DOHH2 (cell line): ENCODE data around the gene P2RY6.

ENCODE experiments used
- H3F3A ChIP-seq: fragments of 200-600 bp; sonication (generic), shearing (Covaris generic); 2 replicates; pipeline ENCODE4 v1.6.0; 2016; ENCODE audit warnings: antibody characterized with exemption, mild to moderate bottlenecking; ENCODE audit not compliant: control insufficient read depth, insufficient read depth
- H3K27ac ChIP-seq: fragments of 200-600 bp; sonication (generic); 2 replicates; pipeline ENCODE4 v1.5.1; 2014; ENCODE audit warnings: low read depth, mild to moderate bottlenecking, low read length, moderate library complexity
- H3K27me3 ChIP-seq: fragments of 200-600 bp; sonication (generic); 2 replicates; pipeline ENCODE4 v1.6.1; 2014; ENCODE audit warnings: mild to moderate bottlenecking, low read length, mixed read lengths; ENCODE audit not compliant: control insufficient read depth
- H3K36me3 ChIP-seq: fragments of 200-600 bp; sonication (generic); 2 replicates; pipeline ENCODE4 v1.6.1; 2014; ENCODE audit warnings: mild to moderate bottlenecking, low read length, moderate library complexity, mixed read lengths; ENCODE audit not compliant: control insufficient read depth
- H3K4me1 ChIP-seq: fragments of 200-600 bp; sonication (generic); 2 replicates; pipeline ENCODE4 v1.6.1; 2014; ENCODE audit warnings: mild to moderate bottlenecking, low read length, mixed read lengths; ENCODE audit not compliant: control insufficient read depth
- H3K4me2 ChIP-seq: fragments of 200-600 bp; sonication (generic); 2 replicates; pipeline ENCODE4 v1.6.0; 2014; ENCODE audit warnings: mild to moderate bottlenecking, low read length, moderate library complexity
- H3K4me3 ChIP-seq: fragments of 200-600 bp; sonication (generic); 2 replicates; pipeline ENCODE4 v1.5.1; 2014; ENCODE audit warnings: mild to moderate bottlenecking, low read length, mixed read lengths
- H3K79me2 ChIP-seq: fragments of 200-600 bp; sonication (generic); 2 replicates; pipeline ENCODE4 v1.6.1; 2014; ENCODE audit warnings: mild to moderate bottlenecking, low read length, mixed read lengths; ENCODE audit not compliant: control insufficient read depth
- H3K9me2 ChIP-seq: fragments of 200-600 bp; sonication (generic); replicated peaks from 2 replicates; pipeline ENCODE4 v1.6.1; 2014; ENCODE audit warnings: mild to moderate bottlenecking, low read length, mixed read lengths; ENCODE audit not compliant: control insufficient read depth
- H3K9me3 ChIP-seq: fragments of 200-600 bp; sonication (generic); 2 replicates; pipeline ENCODE4 v1.6.1; 2014; ENCODE audit warnings: antibody characterized with exemption, low read length, mixed read lengths; ENCODE audit not compliant: control insufficient read depth, insufficient read depth
- H4K20me1 ChIP-seq: fragments of 200-600 bp; sonication (generic); 2 replicates; pipeline ENCODE4 v1.6.0; 2014; ENCODE audit warnings: low read depth, mild to moderate bottlenecking, antibody characterized with exemption, low read length, moderate library complexity; ENCODE audit not compliant: control insufficient read depth, insufficient read depth
- CTCF ChIP-seq: fragments of 200-600 bp; sonication (generic); IDR thresholded peaks from one replicate; pipeline ENCODE4 v1.5.1; 2014; ENCODE audit warnings: antibody characterized with exemption, mild to moderate bottlenecking, low read depth, low read length; ENCODE audit not compliant: poor library complexity, severe bottlenecking
- EZH2phosphoT487 ChIP-seq: fragments of 200-600 bp; sonication (generic); IDR thresholded peaks from 2 replicates; pipeline ENCODE4 v1.6.1; 2017; ENCODE audit warnings: borderline replicate concordance, mild to moderate bottlenecking, antibody characterized with exemption, low read length, moderate library complexity, mixed read lengths

Gene P2RY6

DNA sequence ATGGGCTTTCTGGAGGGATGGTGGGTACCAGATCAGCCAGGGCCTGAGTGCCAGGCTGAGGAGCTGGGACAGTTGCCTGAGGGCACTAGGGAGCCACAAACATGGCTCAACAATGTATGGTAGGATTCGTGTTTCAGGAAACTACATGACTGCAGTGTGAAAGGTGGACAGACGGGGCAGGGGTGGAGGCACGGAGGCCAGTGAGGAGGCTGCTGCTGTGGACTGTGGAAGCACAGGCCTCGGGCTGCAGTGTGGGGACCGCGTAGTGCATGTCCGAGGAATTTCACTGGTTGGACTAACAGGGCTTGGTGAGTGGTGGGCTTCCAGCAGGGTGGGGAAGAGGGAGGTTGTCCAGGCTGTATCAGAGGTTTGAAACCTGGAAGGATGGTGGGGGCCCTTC lies 46.3 kb upstream of the P2RY6 start:
- H3K4me1 ChIP-seq, result no peaks in the 10 kb centered on the region

GRCh38 chr11:73226297-73227006 lies 45.7 kb upstream of the P2RY6 start:
- Histone ChIP-seq H3K4me3 (no peak overlapping the region), H3K4me2 (no peak overlapping the region), H4K20me1 (no peaks in the 10 kb centered on the region), H3F3A (no peaks in the 10 kb centered on the region), H3K36me3 (no peaks in the 10 kb centered on the region), H3K9me2 (no peaks in the 10 kb centered on the region), H3K79me2 (no peaks in the 10 kb centered on the region), H3K27me3 (peaks cover 16% of the 10 kb centered on the region; the same call in 1 of the 2 replicates), H3K4me1 (no peaks in the 10 kb centered on the region), H3K9me3 (no peaks in the 10 kb centered on the region), H3K27ac (no peak overlapping the region)
- TF ChIP-seq EZH2phosphoT487 (no peak), CTCF (no peak)

More for the DNA sequence above, 46.3 kb upstream of the P2RY6 start:
- no peaks in the 10 kb centered on the region for H3K79me2 ChIP-seq
- no peak overlapping the region for H3K4me3 ChIP-seq
- H3K27ac ChIP-seq, result no peak overlapping the region
- no peaks in the 10 kb centered on the region for H3K36me3 ChIP-seq
- no peak overlapping the region for H3K4me2 ChIP-seq
- peaks cover 16% of the 10 kb centered on the region; the same call in 1 of the 2 replicates for H3K27me3 ChIP-seq
- H3F3A ChIP-seq, result no peaks in the 10 kb centered on the region
- H4K20me1 ChIP-seq, result no peaks in the 10 kb centered on the region
- H3K9me2 ChIP-seq, result no peaks in the 10 kb centered on the region
- no peaks in the 10 kb centered on the region for H3K9me3 ChIP-seq
- TF ChIP-seq EZH2phosphoT487 (no peak), CTCF (no peak)

DNA sequence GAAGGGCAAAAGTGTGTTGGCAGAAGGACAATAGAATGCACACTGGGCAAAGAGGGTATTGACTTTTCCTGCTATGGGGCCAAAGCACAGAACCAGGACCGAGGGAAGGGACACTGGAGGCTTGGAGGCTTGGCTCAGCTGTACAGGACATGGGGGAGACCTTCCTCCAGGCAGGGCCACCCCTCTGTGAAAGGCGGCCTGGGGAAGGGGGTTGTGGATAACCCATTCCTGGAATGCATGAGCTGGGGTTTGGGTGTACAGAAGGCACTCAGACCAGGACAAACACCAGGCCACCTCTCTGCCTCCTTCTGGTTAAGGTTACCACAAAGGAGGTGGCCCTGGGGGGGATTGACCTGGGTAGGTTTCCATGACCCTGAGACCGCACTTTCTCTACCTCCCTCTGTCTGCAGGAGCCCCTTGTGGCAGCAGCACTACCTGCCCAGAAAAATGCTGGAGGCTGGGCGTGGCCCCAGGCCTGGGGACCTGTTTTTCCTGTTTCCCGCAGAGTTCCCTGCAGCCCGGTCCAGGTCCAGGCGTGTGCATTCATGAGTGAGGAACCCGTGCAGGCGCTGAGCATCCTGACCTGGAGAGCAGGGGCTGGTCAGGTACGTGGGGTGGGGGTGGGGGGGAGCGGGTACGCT lies 44.4 kb upstream of the P2RY6 start:
- Histone ChIP-seq H3F3A (no peaks in the 10 kb centered on the region), H3K27ac (no peak overlapping the region), H4K20me1 (no peaks in the 10 kb centered on the region), H3K79me2 (no peaks in the 10 kb centered on the region), H3K9me3 (no peaks in the 10 kb centered on the region), H3K4me3 (no peak overlapping the region), H3K36me3 (no peaks in the 10 kb centered on the region), H3K4me1 (no peaks in the 10 kb centered on the region), H3K4me2 (no peak overlapping the region), H3K9me2 (no peaks in the 10 kb centered on the region), H3K27me3 (peaks cover 16% of the 10 kb centered on the region; the same call in 1 of the 2 replicates)
- TF ChIP-seq CTCF (no peak), EZH2phosphoT487 (no peak)
